Measurements from ENCODE around the gene SPACA5B.
"Not testable (repeated sequence)": the region's sequence is repeated elsewhere in the genome, so short reads cannot be mapped to it uniquely, and the experiment has no call there.

Gene SPACA5B
- 0 reads per million in 2 experiments for total RNA-seq

- not testable (repeated sequence) for DNase-seq (ENCODE audit: low read depth)
Measured at GRCh38 chrX:48130326-48130725, at the start of gene SPACA5B. TSS of gene SPACA5B (plus strand) at chrX:48130626. CDS start at chrX:48130688, 62 bp downstream.

DNA sequence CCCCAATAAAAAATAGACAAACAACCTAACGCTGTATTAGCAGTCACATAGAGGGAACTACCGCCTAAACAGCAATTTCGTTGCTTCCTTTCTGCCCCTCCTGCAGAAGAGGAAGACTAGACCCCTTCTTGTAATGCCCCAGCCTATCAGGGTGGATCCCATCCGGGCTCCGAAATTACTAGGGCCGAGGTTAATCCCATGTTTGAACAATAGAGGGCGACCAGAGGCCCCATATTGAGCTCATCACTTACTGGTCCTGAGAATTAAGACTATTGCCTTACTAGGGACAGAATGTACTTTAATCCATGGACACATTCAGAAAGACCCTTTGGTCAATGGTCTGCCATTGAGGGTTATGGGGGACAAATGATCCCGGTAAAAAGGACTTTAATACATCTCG is 47.2 kb upstream of the SPACA5B start:
- peak; percentile 3 for DNase-seq (ENCODE audit: low read depth)

DNA sequence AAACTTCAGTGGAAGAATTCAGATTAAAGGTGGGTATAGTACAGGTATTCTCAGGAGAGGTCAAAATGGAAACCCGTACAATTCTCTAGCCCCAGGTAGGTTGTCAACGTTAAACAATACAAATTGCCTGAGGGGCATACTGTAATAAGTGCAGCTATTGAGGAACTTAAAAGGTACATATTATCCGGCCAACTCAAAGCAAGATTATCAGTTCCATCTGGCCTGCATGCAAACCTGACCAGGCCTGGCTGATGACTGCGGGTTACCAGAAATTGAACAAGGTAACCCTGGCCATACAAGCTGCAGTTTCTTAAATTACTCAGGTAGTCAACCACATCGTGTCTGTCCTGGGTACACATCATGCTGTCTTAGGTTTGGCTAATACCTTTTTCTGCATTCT is 46.7 kb upstream of the SPACA5B start:
- no peak for DNase-seq (ENCODE audit: low read depth)

DNA sequence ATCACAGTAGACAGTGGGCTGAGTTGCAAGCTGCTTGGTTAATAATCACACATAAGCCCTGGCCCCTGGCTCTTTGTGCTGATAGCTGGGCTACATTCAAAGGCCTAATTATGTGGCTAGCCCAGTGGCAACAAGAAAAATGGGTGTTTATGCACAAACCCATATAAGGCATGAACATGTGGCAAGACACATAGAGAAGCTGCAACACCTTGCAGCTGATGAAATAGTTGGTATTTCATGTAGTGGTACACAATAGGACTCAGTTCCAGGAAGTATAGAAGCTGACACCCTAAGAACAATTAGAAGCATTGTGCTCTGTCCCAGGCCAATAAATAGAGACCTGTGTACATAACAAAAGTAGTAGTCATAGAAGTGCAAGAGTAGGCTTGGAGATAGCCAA is 44.3 kb upstream of the SPACA5B start:
- no peak for DNase-seq (ENCODE audit: low read depth)

DNA sequence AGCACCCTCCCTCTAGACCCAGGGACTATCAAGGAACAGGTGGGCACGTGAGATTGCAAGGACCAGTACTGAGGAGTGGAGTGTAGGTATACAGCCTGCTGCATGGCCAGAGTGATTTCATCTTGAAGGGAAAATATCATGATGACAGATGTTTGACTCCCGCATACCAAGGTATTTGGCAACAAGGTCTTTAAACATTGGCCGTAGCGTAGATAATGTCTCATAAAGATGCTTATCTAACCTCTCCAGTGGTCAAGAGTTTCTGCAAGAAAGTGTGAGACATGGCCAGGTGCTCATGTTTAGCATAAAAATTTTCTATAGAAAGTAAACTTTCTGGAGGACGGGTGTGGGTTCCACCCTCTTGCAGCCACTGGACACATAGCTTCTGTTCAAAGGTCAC is 40.3 kb upstream of the SPACA5B start:
- no peak for DNase-seq (ENCODE audit: low read depth)

DNA sequence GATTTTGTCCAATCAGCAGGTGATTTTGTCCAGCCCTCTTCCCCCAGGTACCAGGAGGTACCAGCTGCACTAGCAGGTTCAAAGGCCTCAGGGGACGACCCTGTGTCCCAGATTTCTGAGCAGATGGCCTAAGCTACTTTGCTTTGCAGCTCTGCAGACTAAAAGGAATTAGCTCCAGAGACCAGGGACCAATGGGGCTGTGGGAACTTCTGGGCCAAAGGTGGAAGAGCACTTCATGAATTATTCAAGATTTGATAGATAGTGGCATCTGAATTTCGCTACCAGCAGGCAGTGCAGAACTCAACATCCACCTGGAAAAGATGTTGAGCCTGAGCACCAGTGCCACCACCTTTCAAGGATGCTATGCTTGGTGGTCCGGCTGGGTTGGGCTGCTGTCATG is 37.9 kb upstream of the SPACA5B start:
- DNase-seq (ENCODE audit: low read depth): not testable (repeated sequence)

DNA sequence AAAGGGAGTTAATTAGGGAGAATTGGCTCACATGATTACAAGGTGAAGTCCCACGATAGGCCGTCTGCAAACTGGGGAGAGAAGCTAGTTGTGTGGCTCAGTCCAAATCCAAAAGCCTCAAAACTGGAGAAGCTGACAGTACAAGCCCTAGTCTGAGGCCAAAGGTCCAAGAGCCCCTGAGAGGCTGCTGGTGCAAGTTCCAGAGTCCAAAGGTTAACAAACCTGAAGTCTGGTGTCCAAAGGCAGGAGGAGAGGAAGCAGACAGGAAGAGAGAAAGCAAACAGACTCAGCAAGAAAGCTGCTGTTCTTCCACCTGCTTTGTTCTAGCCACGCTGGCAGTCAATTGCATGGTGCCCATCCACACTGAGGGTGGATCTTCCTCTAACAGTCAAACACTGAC is 29.0 kb upstream of the SPACA5B start:
- no peak for DNase-seq (ENCODE audit: low read depth)

- DNase-seq (ENCODE audit: low read depth): no peak
Measured at GRCh38 chrX:48102874-48103374, 27.5 kb upstream of the SPACA5B start.

GRCh38 chrX:48107717-48108116 is 22.7 kb upstream of the SPACA5B start:
- DNase-seq (ENCODE audit: low read depth): no peak

- not testable (repeated sequence) for DNase-seq (ENCODE audit: low read depth)
Measured at GRCh38 chrX:48125286-48125685, 5.1 kb upstream of the SPACA5B start.

DNA sequence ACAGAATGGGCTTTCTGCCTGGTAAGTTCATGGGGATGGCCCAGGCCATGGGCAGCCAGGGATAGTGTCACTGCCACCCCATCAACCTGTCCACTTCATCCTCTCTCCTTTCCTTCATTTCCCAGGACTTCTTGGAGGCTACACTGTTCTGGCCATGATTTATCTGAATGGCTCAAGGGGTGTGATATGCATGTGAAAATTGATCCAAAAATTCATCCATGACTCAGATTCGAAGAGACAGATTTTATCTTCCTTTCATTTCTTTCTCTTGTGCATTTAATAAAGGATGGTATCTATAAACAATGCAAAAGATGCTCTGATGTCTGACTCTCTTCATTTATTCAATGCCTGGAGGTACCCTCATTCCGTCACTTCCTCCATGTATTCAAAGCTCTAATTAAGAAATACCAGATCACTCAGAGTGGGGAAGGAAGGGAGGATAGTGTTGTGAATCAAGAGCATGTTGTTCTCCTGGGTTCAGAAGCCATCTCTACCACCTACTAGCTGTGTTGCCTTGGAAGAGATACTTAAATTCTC is 1.9 kb downstream of the SPACA5B start:
- not testable (repeated sequence) for DNase-seq (ENCODE audit: low read depth)

DNA sequence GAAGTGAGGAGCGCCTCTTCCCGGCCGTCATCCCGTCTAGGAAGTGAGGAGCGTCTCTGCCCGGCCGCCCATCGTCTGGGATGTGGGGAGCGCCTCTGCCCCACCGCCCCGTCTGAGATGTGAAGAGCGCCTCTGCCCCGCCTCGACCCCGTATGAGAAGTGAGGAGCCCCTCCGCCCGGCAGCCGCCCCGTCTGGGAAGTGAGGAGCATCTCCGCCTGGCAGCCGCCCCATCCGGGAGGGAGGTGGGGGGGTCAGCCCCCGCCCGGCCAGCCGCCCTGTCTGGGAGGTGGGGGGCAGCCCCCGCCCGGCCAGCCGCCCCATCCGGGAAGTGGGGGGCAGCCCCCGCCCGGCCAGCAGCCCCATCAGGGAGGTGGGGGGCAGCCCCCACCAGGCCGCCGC is 8.7 kb downstream of the SPACA5B start:
- DNase-seq (ENCODE audit: low read depth): not testable (repeated sequence)

- DNase-seq (ENCODE audit: low read depth): not testable (repeated sequence)
Measured at GRCh38 chrX:48141810-48142508, 11.5 kb downstream of the SPACA5B start.

DNA sequence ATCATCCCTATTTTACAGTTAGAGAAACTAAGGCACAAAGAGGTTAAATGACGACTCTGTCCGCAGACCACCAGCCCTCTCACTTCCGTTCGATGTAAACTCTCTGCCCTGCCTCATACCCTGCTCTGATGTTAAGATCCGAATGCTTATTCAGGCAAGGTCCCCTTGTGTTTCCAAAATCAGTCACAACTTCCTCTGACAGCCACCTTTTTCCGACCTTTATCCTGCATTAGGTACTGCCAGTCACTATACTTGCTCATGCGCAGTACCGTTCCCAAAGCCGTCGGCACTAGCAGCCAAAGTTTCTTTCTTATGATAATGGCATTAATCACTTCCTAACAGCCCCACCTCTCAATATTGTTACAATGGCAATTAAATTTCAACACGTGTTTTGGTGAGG is 12.3 kb downstream of the SPACA5B start:
- DNase-seq (ENCODE audit: low read depth): not testable (repeated sequence)

- DNase-seq (ENCODE audit: low read depth): no peak
Measured at GRCh38 chrX:48153769-48154168, 23.3 kb downstream of the SPACA5B start.

DNA sequence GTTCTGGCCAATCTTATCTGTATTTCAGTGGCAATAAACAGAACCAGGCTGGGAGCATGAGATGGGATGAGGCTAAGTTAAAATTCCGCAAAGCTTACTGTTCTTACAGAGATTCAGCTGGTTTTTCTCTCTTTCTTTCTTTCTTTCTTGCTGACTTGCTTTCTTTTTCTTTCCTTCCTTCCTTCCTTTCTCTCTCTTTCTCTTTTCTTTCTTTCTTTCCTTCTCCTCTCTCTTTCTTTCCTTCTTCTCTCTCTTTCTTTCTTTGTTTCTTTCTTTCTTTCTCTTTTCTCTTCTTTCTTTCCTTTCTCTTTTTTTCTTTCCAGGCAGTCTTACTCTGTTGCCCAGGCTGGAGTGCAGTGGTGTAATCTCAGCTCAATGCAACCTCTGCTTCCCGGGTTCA is 24.4 kb downstream of the SPACA5B start:
- DNase-seq (ENCODE audit: low read depth): no peak

DNA sequence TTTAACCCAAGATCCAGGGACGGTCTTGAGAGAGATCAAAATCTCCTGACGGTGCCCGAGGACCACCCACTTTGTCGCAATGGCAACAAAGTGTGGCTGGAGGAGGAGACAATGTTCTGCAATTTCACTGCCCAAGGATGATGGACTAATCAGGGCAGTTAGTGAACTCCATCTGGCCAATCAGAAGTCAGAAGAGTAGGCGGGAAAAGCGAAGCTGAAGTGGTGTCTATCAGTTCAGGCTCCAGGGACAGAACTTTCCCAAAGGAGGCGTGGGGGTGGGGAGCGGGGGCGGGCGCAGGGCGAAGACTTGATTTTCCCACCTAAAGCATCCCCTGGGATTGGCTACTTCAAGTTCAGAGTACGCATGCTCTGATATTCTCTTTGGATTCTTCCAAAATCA is 25.6 kb downstream of the SPACA5B start:
- no peak for DNase-seq (ENCODE audit: low read depth)

DNA sequence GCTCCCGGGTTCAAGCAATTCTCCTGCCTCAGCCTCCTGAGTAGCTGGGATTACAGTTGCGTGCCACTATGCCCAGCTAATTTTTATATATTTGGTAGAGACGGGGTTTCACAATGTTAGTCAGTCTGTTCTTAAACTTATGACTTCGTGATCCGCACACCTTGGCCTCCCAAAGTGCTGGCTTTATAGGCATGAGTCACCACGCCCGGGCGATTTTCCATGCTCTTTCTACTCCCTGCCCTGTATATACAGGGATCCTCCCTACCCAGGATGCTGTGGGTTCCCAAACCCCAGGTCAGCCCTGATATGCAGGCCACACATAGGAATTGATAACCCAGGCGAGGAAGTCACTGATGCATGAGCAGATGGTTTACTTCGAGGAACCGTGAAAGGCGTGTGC is 34.8 kb downstream of the SPACA5B start:
- DNase-seq (ENCODE audit: low read depth): no peak

DNA sequence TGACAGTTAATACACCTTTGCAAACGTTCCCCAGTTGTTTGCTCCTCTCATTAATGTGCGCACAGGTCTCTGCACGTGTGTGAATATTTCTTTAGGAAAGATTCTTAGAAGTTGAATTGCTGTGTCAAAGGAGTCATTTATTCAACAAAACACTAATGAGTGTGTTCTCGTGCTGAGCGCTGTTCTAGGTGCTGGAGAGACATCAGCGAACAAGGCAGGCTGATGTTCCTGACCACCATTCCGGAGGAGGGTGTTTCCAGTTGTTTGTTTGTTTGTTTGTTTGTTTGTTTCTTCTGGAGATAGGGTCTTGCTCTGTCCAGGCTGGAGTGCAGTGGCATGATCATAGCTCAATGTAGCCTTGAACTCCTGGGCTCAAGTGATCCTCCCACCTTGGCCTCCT is 35.9 kb downstream of the SPACA5B start:
- DNase-seq (ENCODE audit: low read depth): not testable (repeated sequence)

DNA sequence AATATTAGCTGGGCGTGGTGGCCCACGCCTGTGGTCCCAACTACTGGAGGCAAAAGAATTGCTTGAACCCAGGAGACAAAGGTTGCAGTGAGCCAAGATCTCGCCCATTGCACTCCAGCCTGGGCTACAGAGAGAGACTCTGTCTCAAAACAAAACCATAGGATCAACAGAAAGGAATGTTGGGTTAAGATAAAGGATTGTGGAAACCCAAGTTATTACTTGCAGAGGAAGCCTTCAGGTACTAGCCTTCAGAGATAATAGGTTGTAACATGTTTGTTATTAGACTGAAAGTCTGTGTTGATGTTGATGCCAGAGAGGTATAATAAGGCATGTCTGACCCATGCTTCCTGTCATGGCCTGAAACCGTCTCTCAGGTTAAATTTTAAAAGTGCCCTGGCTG is 49.3 kb downstream of the SPACA5B start:
- no peak for DNase-seq (ENCODE audit: low read depth)

DNA sequence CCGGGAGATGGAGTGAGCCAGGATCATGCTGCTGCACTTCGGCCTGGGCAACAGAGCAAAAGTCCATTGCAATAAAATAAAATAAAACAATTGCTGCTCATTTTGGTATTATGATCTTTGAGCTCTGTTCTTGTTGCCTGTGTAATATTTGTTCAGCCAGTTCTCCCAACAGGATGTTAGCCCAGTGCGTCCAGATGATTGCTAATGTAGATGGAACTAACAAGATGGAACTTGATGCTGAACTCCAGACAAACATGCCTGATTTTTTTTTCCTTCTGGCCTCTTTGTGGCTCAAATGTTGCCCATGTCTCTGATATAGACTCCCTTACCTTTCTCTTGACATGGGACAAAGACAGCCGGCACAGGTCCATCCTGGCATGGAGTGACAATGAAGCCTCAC is 50.4 kb downstream of the SPACA5B start:
- DNase-seq (ENCODE audit: low read depth): no peak

DNA sequence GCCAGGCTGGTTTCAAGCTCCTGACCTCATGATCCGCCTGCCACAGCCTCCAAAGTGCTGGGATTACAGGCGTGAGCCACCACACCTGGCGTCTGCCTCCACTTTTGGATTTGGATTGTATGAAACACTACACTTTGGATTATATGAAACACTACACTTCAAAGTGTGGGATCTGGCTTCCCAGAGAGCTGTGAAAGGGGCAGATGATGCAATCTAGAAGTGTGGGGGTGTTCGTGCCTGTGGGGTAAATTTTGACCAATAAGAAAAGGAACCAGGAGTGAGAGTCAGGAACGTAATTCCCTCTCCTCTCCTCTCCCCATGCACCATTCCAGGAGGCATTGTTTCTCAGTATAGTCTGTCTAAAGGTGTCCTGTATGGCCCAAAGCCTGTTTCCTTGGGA is 51.5 kb downstream of the SPACA5B start:
- not testable (repeated sequence) for DNase-seq (ENCODE audit: low read depth)

All from T follicular helper cell (primary cell).